ES-I3 (cell line): ENCODE data around the gene DPH2.
A peak's percentile ranks its signal among the peaks of the same experiment; 100 is the strongest.

Experiments
- H3K36me3 ChIP-seq: 2 replicates; pipeline ENCODE4 v1.6.1; 2013; ENCODE audit warnings: mild to moderate bottlenecking, low read length, control low read depth, moderate library complexity; ENCODE audit not compliant: insufficient read depth
- H3K4me1 ChIP-seq: 2 replicates; pipeline ENCODE4 v1.6.1; 2013; ENCODE audit warnings: mild to moderate bottlenecking, control low read depth, low read length; ENCODE audit not compliant: insufficient read depth
- H3K9ac ChIP-seq: 2 replicates; pipeline ENCODE4 v1.6.1; 2013; ENCODE audit warnings: low read depth, mild to moderate bottlenecking, low read length, moderate library complexity
- H3K9me3 ChIP-seq: 2 replicates; pipeline ENCODE4 v1.6.1; 2013; ENCODE audit warnings: mild to moderate bottlenecking, low read length, moderate library complexity; ENCODE audit not compliant: control insufficient read depth, insufficient read depth

The DPH2 gene, protein sequence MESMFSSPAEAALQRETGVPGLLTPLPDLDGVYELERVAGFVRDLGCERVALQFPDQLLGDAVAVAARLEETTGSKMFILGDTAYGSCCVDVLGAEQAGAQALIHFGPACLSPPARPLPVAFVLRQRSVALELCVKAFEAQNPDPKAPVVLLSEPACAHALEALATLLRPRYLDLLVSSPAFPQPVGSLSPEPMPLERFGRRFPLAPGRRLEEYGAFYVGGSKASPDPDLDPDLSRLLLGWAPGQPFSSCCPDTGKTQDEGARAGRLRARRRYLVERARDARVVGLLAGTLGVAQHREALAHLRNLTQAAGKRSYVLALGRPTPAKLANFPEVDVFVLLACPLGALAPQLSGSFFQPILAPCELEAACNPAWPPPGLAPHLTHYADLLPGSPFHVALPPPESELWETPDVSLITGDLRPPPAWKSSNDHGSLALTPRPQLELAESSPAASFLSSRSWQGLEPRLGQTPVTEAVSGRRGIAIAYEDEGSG

DNA sequence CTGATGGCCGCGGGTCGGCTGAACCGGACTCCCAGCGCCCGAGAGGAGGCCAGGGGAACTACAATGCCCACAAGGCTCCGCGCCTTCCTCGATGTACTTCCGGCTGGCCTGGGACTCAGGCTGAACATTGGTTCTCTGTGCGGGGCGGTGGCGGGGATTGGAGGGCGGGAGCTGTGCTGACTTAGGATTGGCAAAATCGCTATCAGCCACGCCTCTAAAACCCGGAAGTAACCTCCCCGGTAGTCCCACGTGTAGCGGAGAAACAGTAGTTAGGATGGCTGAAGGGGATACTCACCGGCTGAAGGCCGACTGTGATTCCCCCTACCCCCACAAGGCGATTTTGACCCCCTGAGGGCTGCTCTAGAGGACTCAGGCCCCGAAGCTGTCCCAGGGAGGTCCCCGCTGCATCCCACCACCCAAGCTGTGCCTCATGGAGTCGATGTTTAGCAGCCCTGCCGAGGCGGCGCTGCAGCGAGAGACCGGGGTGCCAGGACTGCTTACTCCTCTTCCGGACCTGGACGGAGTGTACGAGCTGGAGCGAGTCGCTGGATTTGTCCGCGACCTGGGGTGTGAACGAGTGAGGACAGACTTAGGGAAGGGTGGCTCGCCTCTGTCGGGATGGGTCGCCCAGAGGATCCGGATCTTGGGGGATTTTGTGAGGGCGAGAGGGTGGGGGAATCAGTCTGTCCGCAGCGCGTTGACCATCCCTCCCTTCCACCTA lies at the start of gene DPH2:
TSS of gene DPH2 (plus strand) at position 265 of the 721 bp plus-strand sequence. CDS start at position 431, 166 bp downstream.
- Histone ChIP-seq H3K9me3 (no peaks in the 10 kb centered on the region), H3K4me1 (no peaks in the 10 kb centered on the region), H3K36me3 (no peaks in the 10 kb centered on the region), H3K9ac (peak within 1 kb of the TSS; percentile 85)

DNA sequence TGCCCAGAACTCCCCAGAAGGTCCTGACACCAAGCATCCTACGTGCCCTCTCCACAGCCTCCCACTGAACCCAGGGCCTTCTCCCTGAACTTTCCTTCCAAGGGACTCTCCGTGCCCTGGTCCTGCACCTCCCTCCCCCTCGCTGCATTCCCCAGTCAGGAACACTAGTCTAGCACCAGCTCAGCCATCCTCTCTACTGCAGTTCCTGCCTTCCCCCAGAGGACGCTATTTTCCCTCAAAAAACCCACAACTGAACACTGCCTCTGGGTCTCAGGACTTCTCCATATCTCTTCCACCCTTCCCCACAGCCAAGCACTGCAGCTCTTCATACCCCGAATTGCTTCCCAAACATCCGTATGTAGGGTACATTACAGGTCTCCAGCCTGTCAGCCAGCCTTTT lies 48.8 kb upstream of the DPH2 start:
- no peaks in the 10 kb centered on the region for H3K9me3 ChIP-seq
- no peaks in the 10 kb centered on the region for H3K4me1 ChIP-seq
- H3K9ac ChIP-seq = no peak overlapping the region

DNA sequence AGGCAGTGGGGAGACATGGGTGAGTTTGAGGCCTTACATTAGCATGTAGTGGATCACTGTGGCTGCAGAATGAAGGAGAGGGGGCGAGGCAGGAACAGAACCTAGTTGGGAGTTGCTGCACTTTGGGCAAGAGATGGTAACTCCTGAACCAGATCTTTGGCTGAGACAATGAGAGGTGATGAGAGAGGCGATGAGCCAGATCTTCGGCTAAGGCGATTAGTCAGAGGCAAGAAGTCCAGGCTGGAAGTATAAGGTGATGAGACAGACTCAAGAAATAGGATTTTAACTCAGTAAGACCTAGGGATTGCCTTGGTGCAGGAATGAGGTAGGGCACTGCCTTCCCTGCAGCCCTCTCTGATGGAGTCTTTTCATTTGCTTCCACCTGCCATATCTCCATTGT lies 45.3 kb upstream of the DPH2 start:
- 0 out of 2 replicates have a peak, but pooled peaks cover 5% of the 10 kb centered on the region for H3K4me1 ChIP-seq

More for the DNA sequence above, 48.8 kb upstream of the DPH2 start:
- no peaks in the 10 kb centered on the region; the same call in 1 of the 2 replicates for H3K36me3 ChIP-seq

DNA sequence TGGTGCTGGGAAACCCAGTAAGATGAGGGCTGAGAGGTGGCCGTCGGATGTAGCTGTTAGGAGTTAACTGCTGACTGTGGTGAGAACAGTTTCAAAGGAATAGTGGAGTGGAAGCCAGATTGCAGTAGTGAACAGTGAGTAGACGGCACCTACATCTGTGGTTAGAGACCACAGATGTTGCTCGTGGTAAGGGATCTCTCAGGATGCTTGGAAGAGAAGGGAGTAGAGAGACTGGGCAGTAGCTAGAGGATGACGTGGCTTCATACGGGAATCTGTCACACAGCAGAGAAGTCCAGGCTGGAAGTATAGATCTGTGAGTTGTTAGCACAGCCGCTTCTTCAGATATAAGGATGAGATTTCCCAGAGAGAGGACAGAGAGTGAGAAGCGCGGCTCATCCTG lies 44.0 kb upstream of the DPH2 start:
- H3K9ac ChIP-seq = no peak overlapping the region
- H3K4me1 ChIP-seq = peaks cover 15% of the 10 kb centered on the region
- no peaks in the 10 kb centered on the region; the same call in 1 of the 2 replicates for H3K36me3 ChIP-seq
- no peaks in the 10 kb centered on the region for H3K9me3 ChIP-seq

More for the DNA sequence above, 45.3 kb upstream of the DPH2 start:
- H3K36me3 ChIP-seq = no peaks in the 10 kb centered on the region; the same call in 1 of the 2 replicates
- H3K9me3 ChIP-seq = no peaks in the 10 kb centered on the region
- no peak overlapping the region for H3K9ac ChIP-seq

DNA sequence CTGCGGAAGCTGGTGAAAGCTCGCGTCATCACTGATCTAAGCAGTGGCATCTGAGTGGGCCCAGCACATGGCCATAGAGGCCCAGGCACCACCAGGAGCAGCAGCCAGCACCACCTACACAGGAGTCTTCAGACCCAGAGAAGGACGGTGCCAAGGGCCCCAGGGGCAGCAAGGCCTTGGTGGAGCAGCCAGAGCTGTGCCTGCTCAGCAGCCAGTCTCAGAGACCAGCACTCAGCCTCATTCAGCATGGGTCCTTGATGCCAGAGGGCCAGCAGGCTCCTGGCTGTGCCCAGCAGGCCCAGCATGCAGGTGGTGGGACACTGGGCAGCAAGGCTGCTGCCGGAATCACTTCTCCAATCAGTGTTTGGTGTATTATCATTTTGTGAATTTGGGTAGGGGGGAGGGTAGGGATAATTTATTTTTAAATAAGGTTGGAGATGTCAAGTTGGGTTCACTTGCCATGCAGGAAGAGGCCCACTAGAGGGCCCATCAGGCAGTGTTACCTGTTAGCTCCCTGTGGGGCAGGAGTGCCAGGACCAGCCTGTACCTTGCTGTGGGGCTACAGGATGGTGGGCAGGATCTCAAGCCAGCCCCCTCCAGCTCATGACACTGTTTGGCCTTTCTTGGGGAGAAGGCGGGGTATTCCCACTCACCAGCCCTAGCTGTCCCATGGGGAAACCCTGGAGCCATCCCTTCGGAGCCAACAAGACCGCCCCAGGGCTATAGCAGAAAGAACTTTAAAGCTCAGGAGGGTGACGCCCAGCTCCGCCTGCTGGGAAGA lies 39.5 kb upstream of the DPH2 start:
- H3K4me1 ChIP-seq = peaks cover 25% of the 10 kb centered on the region
- no peaks in the 10 kb centered on the region for H3K36me3 ChIP-seq
- H3K9me3 ChIP-seq = no peaks in the 10 kb centered on the region
- no peak overlapping the region for H3K9ac ChIP-seq

DNA sequence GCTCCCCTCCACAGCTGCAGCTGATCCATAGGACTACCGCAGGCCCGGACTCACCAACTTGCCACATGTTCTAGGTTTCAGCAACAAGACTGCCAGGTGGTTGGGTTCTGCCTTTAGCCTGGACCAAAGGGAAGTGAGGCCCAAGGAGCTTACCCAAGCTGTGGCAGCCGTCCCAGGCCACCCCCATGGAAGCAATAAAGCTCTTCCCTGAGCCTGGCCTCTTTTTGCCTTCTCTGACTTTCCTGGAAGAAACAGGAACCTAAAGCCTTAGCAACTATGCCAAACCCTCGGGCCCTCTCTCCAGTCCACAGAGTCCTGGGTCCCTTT lies 38.9 kb upstream of the DPH2 start:
- H3K9me3 ChIP-seq = no peaks in the 10 kb centered on the region
- H3K36me3 ChIP-seq = no peaks in the 10 kb centered on the region
- peaks cover 27% of the 10 kb centered on the region for H3K4me1 ChIP-seq
- H3K9ac ChIP-seq = no peak overlapping the region

DNA sequence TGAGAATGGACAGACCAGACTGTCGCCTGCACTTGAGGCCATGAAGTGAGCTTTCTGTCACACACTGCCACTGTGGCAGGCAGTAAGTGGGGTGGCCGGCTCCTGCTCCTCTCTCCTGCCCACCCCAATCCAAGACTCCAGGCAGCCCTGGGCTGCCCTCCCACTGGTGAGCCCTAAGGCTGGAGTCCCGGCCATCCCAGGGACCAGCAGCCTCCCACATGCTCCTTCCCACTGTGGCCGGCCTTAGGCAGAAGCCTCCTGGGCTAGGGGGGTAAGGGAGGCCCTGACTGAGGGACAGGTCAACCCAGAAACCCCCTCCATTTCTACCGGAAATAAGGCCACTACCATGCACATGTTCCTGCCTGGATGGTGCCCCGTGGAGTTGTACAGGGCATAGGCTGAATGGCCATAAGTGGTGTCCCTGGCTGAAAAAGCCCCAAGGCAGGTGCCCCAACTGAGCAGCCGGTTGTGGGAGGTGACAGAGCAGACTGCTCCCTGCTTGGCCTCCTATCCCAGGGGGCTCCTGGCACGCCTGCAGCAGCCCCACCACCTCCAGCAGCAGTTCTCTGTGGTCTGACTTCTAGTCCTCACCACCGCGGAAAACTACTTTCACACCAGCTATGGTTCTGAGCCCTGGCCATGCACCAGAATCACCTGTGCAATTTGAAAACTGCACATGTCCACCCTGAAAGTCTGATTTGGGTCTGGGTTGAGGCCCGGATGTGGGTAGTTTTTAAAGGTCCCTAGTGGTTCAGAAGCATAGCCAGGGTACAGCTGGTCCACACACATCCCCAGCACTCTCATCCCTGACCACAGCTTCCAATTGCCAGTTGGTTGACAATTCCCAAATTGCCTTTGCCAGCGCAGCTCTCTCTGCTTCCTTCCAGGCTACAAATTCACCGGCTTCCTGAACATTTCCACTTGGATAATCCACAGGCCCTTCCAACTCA lies 37.8 kb upstream of the DPH2 start:
- Histone ChIP-seq H3K4me1 (peaks cover 27% of the 10 kb centered on the region), H3K36me3 (no peaks in the 10 kb centered on the region), H3K9me3 (no peaks in the 10 kb centered on the region), H3K9ac (no peak overlapping the region)

DNA sequence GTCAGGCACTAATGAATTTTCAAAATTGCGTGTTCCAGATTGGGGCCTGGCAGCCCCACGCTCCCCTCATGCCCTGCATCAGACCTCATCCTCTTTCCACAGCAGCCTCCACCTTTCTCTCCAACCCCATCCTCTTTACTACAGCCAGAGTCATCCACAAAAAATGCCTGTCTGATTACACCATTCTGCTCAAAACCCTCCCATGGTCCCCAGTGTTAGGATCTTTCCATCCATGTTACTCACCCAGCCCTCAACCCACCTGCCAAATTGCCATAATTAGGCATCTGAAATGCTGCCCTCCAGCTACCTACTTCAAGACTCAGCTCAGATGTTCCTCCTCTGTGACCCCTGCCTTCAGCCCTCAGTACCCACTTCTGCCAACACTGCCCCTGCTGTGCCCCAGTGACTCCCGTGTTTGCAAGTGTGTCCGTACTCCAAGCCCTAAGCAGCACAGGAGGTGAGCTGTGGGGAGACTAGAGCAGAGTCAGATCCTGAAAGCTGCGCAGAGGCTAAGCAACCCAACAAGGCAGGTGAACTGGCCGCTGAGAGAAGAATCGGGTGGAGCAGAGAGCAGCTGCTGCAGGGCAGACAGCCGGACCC lies 36.9 kb upstream of the DPH2 start:
- peaks cover 23% of the 10 kb centered on the region for H3K4me1 ChIP-seq
- H3K9me3 ChIP-seq = no peaks in the 10 kb centered on the region
- H3K9ac ChIP-seq = peak overlapping the region; percentile 77
- H3K36me3 ChIP-seq = no peaks in the 10 kb centered on the region

GRCh38 chr1:43933386-43934100 lies 36.3 kb upstream of the DPH2 start, which contains the start of gene ARTN:
ARTN (plus strand) TSS chr1:43933801; CDS start chr1:43935657, 1,856 bp downstream.
- Histone ChIP-seq H3K36me3 (no peaks in the 10 kb centered on the region), H3K9me3 (no peaks in the 10 kb centered on the region), H3K4me1 (peaks cover 23% of the 10 kb centered on the region), H3K9ac (peak within 1 kb of the TSS; percentile 77)

DNA sequence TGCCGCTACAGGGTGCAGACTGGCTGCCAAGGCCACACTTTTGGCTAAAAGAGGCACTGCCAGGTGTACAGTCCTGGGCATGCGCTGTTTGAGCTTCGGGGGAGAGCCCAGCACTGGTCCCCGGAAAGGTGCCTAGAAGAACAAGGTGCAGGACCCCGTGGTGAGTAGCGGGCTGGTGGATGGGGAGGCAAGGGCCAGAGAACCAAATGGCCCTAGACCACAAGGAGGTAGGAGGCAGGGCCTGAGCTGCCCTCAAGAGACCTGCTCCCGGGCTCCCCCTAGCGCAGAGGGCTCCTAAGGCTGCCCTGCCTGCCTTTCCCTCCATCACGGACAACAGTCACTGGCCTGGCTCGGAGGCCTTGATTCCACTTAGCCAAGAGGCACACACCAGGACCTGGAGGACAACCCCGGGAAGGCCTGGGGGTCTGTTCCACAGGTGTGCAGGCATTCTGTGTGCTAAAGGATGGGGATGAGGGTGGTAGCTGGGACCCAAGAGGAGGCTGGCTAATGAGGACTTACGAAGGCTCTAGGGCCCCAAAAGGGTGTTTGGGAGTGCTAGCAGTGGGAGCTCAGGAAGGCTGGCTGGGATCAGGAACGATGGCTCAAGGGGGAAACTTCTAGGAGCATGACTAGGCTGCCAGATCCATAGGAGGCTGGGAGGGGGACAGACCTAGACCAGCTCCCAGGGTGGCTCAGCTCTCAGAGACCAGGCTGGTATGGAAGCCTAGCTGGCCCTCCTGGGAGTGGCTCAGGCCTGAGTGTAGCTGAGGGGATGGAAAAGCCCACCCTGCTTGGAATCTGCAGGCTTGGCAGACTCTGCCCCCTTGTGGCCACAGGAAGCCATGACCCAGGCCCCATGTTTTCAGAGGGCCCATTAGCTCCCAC lies 35.5 kb upstream of the DPH2 start:
- Histone ChIP-seq H3K4me1 (peaks cover 23% of the 10 kb centered on the region), H3K9ac (peak overlapping the region; percentile 77; the same call in 1 of the 2 replicates), H3K9me3 (no peaks in the 10 kb centered on the region), H3K36me3 (no peaks in the 10 kb centered on the region)

DNA sequence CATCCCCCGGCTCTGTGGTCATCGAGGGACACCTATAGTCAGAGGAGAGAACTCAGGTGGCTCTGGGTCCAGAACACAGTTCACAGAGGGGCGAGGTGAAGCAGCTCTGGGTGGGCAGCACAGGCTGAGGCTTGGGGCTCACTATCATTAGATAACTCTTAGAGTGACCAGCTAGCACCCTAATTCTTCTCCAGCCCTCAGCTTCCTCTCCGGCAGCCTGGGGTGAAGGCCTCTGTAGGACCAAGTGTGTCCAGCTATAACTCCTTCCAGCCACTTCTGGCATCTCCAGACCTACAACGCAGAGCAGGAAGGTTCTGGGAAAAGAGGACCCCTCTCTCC lies 34.9 kb upstream of the DPH2 start:
- no peak overlapping the region for H3K9ac ChIP-seq
- H3K4me1 ChIP-seq = peaks cover 19% of the 10 kb centered on the region
- H3K36me3 ChIP-seq = no peaks in the 10 kb centered on the region
- no peaks in the 10 kb centered on the region for H3K9me3 ChIP-seq
